HepG2 (cell line): ENCODE data around the gene NKRF. TPM values are rescaled to one million over a fixed set of nuclear protein-coding genes. Genes with fewer than 3 reads are reported as not detected.

Experiments used
- ATAC-seq: fragments of 200-7000 bp; cut with Tn5 transposase; 3 replicates; pipeline ENCODE4 v1.9.1; 2020; ENCODE audit warnings: mild to moderate bottlenecking, moderate library complexity
- BruUV-seq: library from RNA; stranded (reverse); fragments of 400-500 nt; replicated peaks from 2 replicates; lab custom pipeline; 2021; lab: Mats Ljungman, UMichigan
- CTCF ChIA-PET: fragments of 300-600 bp; formaldehyde crosslinking; extraction: SDS; loops from one replicate; lab custom pipeline; 2021; ENCODE audit warnings: low total read pairs, inconsistent platforms, low intra/inter-chr PET ratio; lab: Yijun Ruan, JAX
- POLR2A ChIA-PET: fragments of 350-600 bp; sonication (Branson Sonifier 250); formaldehyde crosslinking; loops from one replicate; lab custom pipeline; 2020; ENCODE audit warnings: antibody characterized with exemption, inconsistent platforms; lab: Yijun Ruan, JAX
- DNase-seq: peaks from one replicate; pipeline ENCODE4 v3.0.0-alpha.2; 2015; ENCODE audit warnings: low spot score
- FAIRE-seq: peaks from 3 replicates; lab custom pipeline; 2011; peaks lifted over from hg19 to GRCh38; lab: Jason Lieb, UNC
- H2AFZ ChIP-seq: one replicate; pipeline ENCODE4 v1.6.1; 2011; ENCODE audit warnings: low read length, inconsistent platforms
- H3K27ac ChIP-seq: fragments of 300-600 bp; 3 replicates; pipeline ENCODE4 v1.8.0; 2011; ENCODE audit warnings: mixed run types, mild to moderate bottlenecking, mixed read lengths, low read length, inconsistent platforms; ENCODE audit not compliant: insufficient read depth; ENCODE audit errors: extremely low read length
- H3K27me3 ChIP-seq, 2 experiments: fragments of 200-600 bp in 1 of 2; 2 replicates in 1 of 2; 3 replicates in 1 of 2; pipeline versions ENCODE4 v1.6.0 to v1.8.0; 2011; ENCODE audit warnings: low read length in 2 of 2, mild to moderate bottlenecking in 2 of 2, moderate library complexity in 2 of 2, inconsistent platforms in 1 of 2; ENCODE audit not compliant: insufficient read depth in 2 of 2, control insufficient read depth in 1 of 2
- H3K36me3 ChIP-seq, 2 experiments: fragments of 200-600 bp in 1 of 2; replicated peaks in 1 of 2; 2 replicates in 1 of 2; 3 replicates in 1 of 2; pipeline versions ENCODE4 v1.5.1 to v1.8.0; 2011; ENCODE audit warnings: low read length in 2 of 2, inconsistent platforms in 1 of 2; ENCODE audit not compliant: insufficient read depth in 2 of 2, control insufficient read depth in 1 of 2
- H3K4me1 ChIP-seq: 2 replicates; pipeline ENCODE4 v1.5.1; 2012; ENCODE audit warnings: low read length, inconsistent platforms; ENCODE audit not compliant: insufficient read depth
- H3K4me2 ChIP-seq: 2 replicates; pipeline ENCODE4 v1.6.0; 2011; ENCODE audit warnings: low read depth, low read length, inconsistent platforms
- H3K4me3 ChIP-seq, 3 experiments: fragments of 200-600 bp in 1 of 3; sonication (generic), shearing (Covaris generic) in 1 of 3; replicated peaks in 1 of 3; 2 replicates each; pipeline ENCODE4 v1.5.1; 2011 to 2016; ENCODE audit warnings: low read length in 3 of 3, inconsistent platforms in 2 of 3, low read depth in 2 of 3, mild to moderate bottlenecking in 2 of 3, control low read depth in 1 of 3, mixed read lengths in 1 of 3; ENCODE audit not compliant: insufficient read depth in 1 of 3
- H3K79me2 ChIP-seq: one replicate; pipeline ENCODE4 v1.6.1; 2011; ENCODE audit warnings: low read length, inconsistent platforms; ENCODE audit not compliant: insufficient read depth
- H3K9ac ChIP-seq: 2 replicates; pipeline ENCODE4 v1.6.0; 2011; ENCODE audit warnings: mild to moderate bottlenecking, low read depth, low read length, inconsistent platforms; ENCODE audit not compliant: insufficient read depth
- H3K9me3 ChIP-seq: 2 replicates; pipeline ENCODE4 v1.5.1; 2012; ENCODE audit warnings: mild to moderate bottlenecking, low read length
- H4K20me1 ChIP-seq: 2 replicates; pipeline ENCODE4 v1.6.0; 2011; ENCODE audit warnings: inconsistent platforms, mild to moderate bottlenecking, low read length, moderate library complexity; ENCODE audit not compliant: insufficient read depth
- ATF5 ChIP-seq: sonication (generic); formaldehyde crosslinking; IDR thresholded peaks from 2 replicates; pipeline ENCODE4 v1.4.0; 2020; ENCODE audit warnings: mild to moderate bottlenecking, low read depth, missing genetic modification reagents
- HOXD1 ChIP-seq: sonication (generic); formaldehyde crosslinking; IDR thresholded peaks from 2 replicates; pipeline ENCODE4 v1.5.0; 2020; ENCODE audit warnings: missing genetic modification reagents
- ISX ChIP-seq: sonication (generic); formaldehyde crosslinking; conservative IDR thresholded peaks from 2 replicates; pipeline ENCODE4 v1.5.0; 2020; ENCODE audit warnings: missing genetic modification reagents
- KMT2A ChIP-seq: sonication (generic); formaldehyde crosslinking; IDR thresholded peaks from 2 replicates; pipeline ENCODE4 v1.4.0; 2020; ENCODE audit warnings: missing genetic modification reagents
- MTF2 ChIP-seq: sonication (generic); formaldehyde crosslinking; IDR thresholded peaks from 2 replicates; pipeline ENCODE4 v1.5.0; 2020; ENCODE audit warnings: missing genetic modification reagents, borderline replicate concordance
- REST ChIP-seq, 2 experiments: IDR thresholded peaks; 2 replicates each; pipeline ENCODE4 v1.6.1; 2011 to 2012; ENCODE audit warnings: low read length in 2 of 2, borderline replicate concordance in 1 of 2, low read depth in 1 of 2, mild to moderate bottlenecking in 1 of 2, moderate library complexity in 1 of 2
- SMAD1 ChIP-seq: sonication (generic); formaldehyde crosslinking; IDR thresholded peaks from 2 replicates; pipeline ENCODE4 v1.4.0; 2020; ENCODE audit warnings: missing genetic modification reagents, low read depth, mild to moderate bottlenecking, borderline replicate concordance
- SP140L ChIP-seq: sonication (generic); formaldehyde crosslinking; IDR thresholded peaks from 2 replicates; pipeline ENCODE4 v1.4.0; 2020; ENCODE audit warnings: missing genetic modification reagents, borderline replicate concordance
- ZBED4 ChIP-seq: sonication (generic); formaldehyde crosslinking; IDR thresholded peaks from 2 replicates; pipeline ENCODE4 v1.4.0; 2020; ENCODE audit warnings: missing genetic modification reagents, borderline replicate concordance
- ZBTB42 ChIP-seq: sonication (generic); formaldehyde crosslinking; IDR thresholded peaks from 2 replicates; pipeline ENCODE4 v1.5.0; 2020; ENCODE audit warnings: mild to moderate bottlenecking, missing genetic modification reagents
- ZMAT5 ChIP-seq: sonication (generic); formaldehyde crosslinking; IDR thresholded peaks from 2 replicates; pipeline ENCODE4 v1.5.0; 2020; ENCODE audit warnings: mild to moderate bottlenecking, low read depth, missing genetic modification reagents, borderline replicate concordance
- ZNF12 ChIP-seq: sonication (generic); formaldehyde crosslinking; IDR thresholded peaks from 2 replicates; pipeline ENCODE4 v1.5.0; 2020; ENCODE audit warnings: missing genetic modification reagents
- ZNF256 ChIP-seq: sonication (generic); formaldehyde crosslinking; conservative IDR thresholded peaks from 2 replicates; pipeline ENCODE4 v1.4.0; 2020; ENCODE audit warnings: missing genetic modification reagents
- ZNF430 ChIP-seq: sonication (generic); formaldehyde crosslinking; IDR thresholded peaks from 2 replicates; pipeline ENCODE4 v1.9.0; 2021; ENCODE audit warnings: mild to moderate bottlenecking, missing genetic modification reagents
- WGBS: methylation state at CpG from one replicate; pipeline ENCODE4 v1.1.6; 2017; ENCODE audit warnings: low lambda C conversion rate; 5-methylcytosine and 5-hydroxymethylcytosine counted together
- in situ Hi-C: cut with HindIII; loops from 2 replicates; pipeline ENCODE4 v1.10.0; 2017; ENCODE audit warnings: low pct_unique_long_range_greater_than_20kb; ENCODE audit not compliant: extremely low pct_ligation_motif_present
- intact Hi-C: fragments of 100-400 bp; cut with micrococcal nuclease; formaldehyde crosslinking; loops from one replicate; pipeline ENCODE4 v1.10.0; 2022; ENCODE audit not compliant: unreplicated experiment
- polyA plus RNA-seq, 8 experiments: library from polyadenylated mRNA; depleted of rRNA in 3 of 8; stranded (reverse) in 7 of 8; unstranded in 1 of 8; fragments of >200 nt; fragmentation: Illumina TruSeq in 4 of 8; extraction: Trizol in 4 of 8; gene quantifications; 2 replicates each; pipeline versions ENCODE4 v1.2.1 to v1.2.3, GENCODE V29; 2011 to 2016; ENCODE audit warnings: low read depth in 4 of 8, missing spikeins in 1 of 8, mixed read lengths in 1 of 8; ENCODE audit not compliant: insufficient read depth in 1 of 8
- total RNA-seq, 5 experiments: library from RNA; depleted of rRNA; stranded (reverse); fragments of >200 nt; fragmentation: Illumina TruSeq; extraction: Trizol; gene quantifications; 2 replicates each; pipeline ENCODE4 v1.2.3, GENCODE V29; 2016; ENCODE audit warnings: low read depth in 1 of 5

The NKRF gene
- total and polyA plus RNA-seq, 2 of the 13 experiments (the other 11 are each of a cell fraction or from before 2014, with no cell fraction given): 3.3 to 6.0 TPM

GRCh38 chrX:119624951-119625668 lies 18.9 kb upstream of the NKRF start (continued):
- TF ChIP-seq ZBED4 (CRISPR knock-in tag): no peak
- no peak for TF ChIP-seq MTF2 (CRISPR knock-in tag)
- no peak for TF ChIP-seq ZMAT5 (CRISPR knock-in tag)
- no peak for TF ChIP-seq SMAD1 (CRISPR knock-in tag)
- no peak for TF ChIP-seq ZNF430 (CRISPR knock-in tag)
- TF ChIP-seq KMT2A: no peak
- TF ChIP-seq, all 625 proteins: peak for 0

- intact Hi-C loops (no loop called here), in situ Hi-C loops (no loop called here)
- ChIA-PET CTCF (no interaction called here), POLR2A (no interaction called here)
- H4K20me1 ChIP-seq: no peaks in the 10 kb centered on the region
- no peaks in the 10 kb centered on the region for H3K79me2 ChIP-seq
- H2AFZ ChIP-seq: no peak overlapping the region
- H3K4me3 ChIP-seq: no peak overlapping the region
- H3K9me3 ChIP-seq: no peaks in the 10 kb centered on the region
- BruUV-seq: no TSS peak
- no peak overlapping the region for H3K4me2 ChIP-seq
- FAIRE-seq (no peak), DNase-seq (no peak), ATAC-seq (no peak)
- H3K9ac ChIP-seq: no peak overlapping the region
- H3K36me3 ChIP-seq: no peaks in the 10 kb centered on the region; a peak in 2 of 5 replicates
- H3K27ac ChIP-seq: no peak overlapping the region
- no peaks in the 10 kb centered on the region for H3K4me1 ChIP-seq
- no peaks in the 10 kb centered on the region for H3K27me3 ChIP-seq
- 99% methylated on average over 9 of the region's 11 CpGs for WGBS
- TF ChIP-seq HOXD1 (CRISPR knock-in tag) (no peak), ZNF256 (CRISPR knock-in tag) (no peak), ZBTB42 (CRISPR knock-in tag) (no peak), SP140L (CRISPR knock-in tag) (no peak), ZNF12 (no peak), ATF5 (CRISPR knock-in tag) (no peak), REST (IDR thresholded peaks at IDR 0.05; ENCODE audit: borderline replicate concordance in 1 of 2, low read depth in 1 of 2, low read length in 2 of 2) (no peak), ISX (CRISPR knock-in tag) (no peak)
Observed at GRCh38 chrX:119624417-119624816, 18.2 kb upstream of the NKRF start.
